GM12878 (cell line): ENCODE measurements around the gene ZBED1. TPM values are rescaled to one million over a fixed set of nuclear protein-coding genes. Genes with fewer than 3 reads are reported as not detected.

Source experiments
- ATAC-seq: fragments of 200-7000 bp; cut with Tn5 transposase; 3 replicates; pipeline ENCODE4 v1.9.1; 2020; ENCODE audit warnings: mild to moderate bottlenecking, moderate library complexity
- BruUV-seq: library from RNA; stranded (reverse); fragments of 400-500 nt; replicated peaks from 2 replicates; lab custom pipeline; 2021; lab: Mats Ljungman, UMichigan
- CTCF ChIA-PET: fragments of 300-600 bp; sonication (Branson Sonifier 250); formaldehyde crosslinking; extraction: SDS; loops from one replicate; lab custom pipeline; 2021; ENCODE audit warnings: inconsistent platforms; lab: Yijun Ruan, JAX
- POLR2A ChIA-PET: fragments of 350-600 bp; formaldehyde crosslinking; extraction: SDS; loops from one replicate; lab custom pipeline; 2021; ENCODE audit warnings: inconsistent platforms; lab: Charles Lee
- RAD21 ChIA-PET: fragments of 300-600 bp; sonication (Branson Sonifier 250); formaldehyde crosslinking; loops from one replicate; lab custom pipeline; 2023; ENCODE audit warnings: antibody characterized with exemption; ENCODE audit not compliant: unreplicated experiment; lab: Charles Lee
- SMC1A ChIA-PET: fragments of 300-600 bp; sonication (Branson Sonifier 250); formaldehyde crosslinking; loops from one replicate; lab custom pipeline; 2023; ENCODE audit not compliant: unreplicated experiment, uncharacterized antibody; lab: Charles Lee
- DNase-seq: peaks from one replicate; pipeline ENCODE4 v3.0.0-alpha.2; 2011; ENCODE audit warnings: low read depth, low spot score
- FAIRE-seq: peaks from 3 replicates; lab custom pipeline; 2011; peaks lifted over from hg19 to GRCh38; lab: Jason Lieb, UNC
- H2AFZ ChIP-seq: 2 replicates; pipeline ENCODE4 v1.6.0; 2011; ENCODE audit warnings: low read depth, low read length, control low read depth; ENCODE audit not compliant: control insufficient read depth
- H3K27ac ChIP-seq: 2 replicates; pipeline ENCODE4 v1.5.1; 2011; ENCODE audit warnings: control low read depth; ENCODE audit not compliant: control insufficient read depth, insufficient read depth
- H3K27me3 ChIP-seq, 2 experiments: replicated peaks in 1 of 2; 2 replicates each; pipeline versions ENCODE4 v1.6.0 to v1.6.1; 2011; ENCODE audit warnings: low read length in 1 of 2; ENCODE audit not compliant: control insufficient read depth in 2 of 2, insufficient read depth in 2 of 2
- H3K36me3 ChIP-seq, 2 experiments: 2 replicates each; pipeline ENCODE4 v1.5.1; 2011; ENCODE audit warnings: low read length in 1 of 2; ENCODE audit not compliant: control insufficient read depth in 2 of 2, insufficient read depth in 2 of 2
- H3K4me1 ChIP-seq: 2 replicates; pipeline ENCODE4 v1.6.1; 2011; ENCODE audit warnings: mild to moderate bottlenecking, low read length, moderate library complexity, mixed read lengths; ENCODE audit not compliant: control insufficient read depth, insufficient read depth
- H3K4me2 ChIP-seq: 2 replicates; pipeline ENCODE4 v1.6.0; 2011; ENCODE audit warnings: control low read depth; ENCODE audit not compliant: control insufficient read depth, insufficient read depth
- H3K4me3 ChIP-seq: fragments of 200-600 bp; sonication (generic); 2 replicates; pipeline ENCODE4 v1.5.1; 2016
- H3K79me2 ChIP-seq: 2 replicates; pipeline ENCODE4 v1.6.0; 2011; ENCODE audit warnings: low read length; ENCODE audit not compliant: control insufficient read depth, insufficient read depth
- H3K9ac ChIP-seq: 2 replicates; pipeline ENCODE4 v1.8.0; 2011; ENCODE audit warnings: low read length, control low read depth, mixed read lengths; ENCODE audit not compliant: control insufficient read depth, insufficient read depth
- H3K9me3 ChIP-seq: replicated peaks from 3 replicates; pipeline ENCODE4 v1.5.1; 2011; ENCODE audit warnings: mild to moderate bottlenecking, low read length; ENCODE audit not compliant: control insufficient read depth, insufficient read depth
- H4K20me1 ChIP-seq: 2 replicates; pipeline ENCODE4 v1.6.0; 2011; ENCODE audit not compliant: control insufficient read depth, insufficient read depth
- BRCA1 ChIP-seq: IDR thresholded peaks from 2 replicates; pipeline ENCODE4 v1.6.1; 2011; ENCODE audit warnings: low read depth, low read length, improper control_type of control experiment
- ESRRA ChIP-seq: IDR thresholded peaks from 2 replicates; pipeline ENCODE4 v1.6.1; 2012; ENCODE audit warnings: mild to moderate bottlenecking, low read length, improper control_type of control experiment
- EZH2 ChIP-seq: IDR thresholded peaks from 2 replicates; pipeline ENCODE4 v1.6.1; 2012; ENCODE audit warnings: low read depth, mild to moderate bottlenecking, control low read depth, inconsistent platforms, low read length, borderline replicate concordance; ENCODE audit not compliant: control insufficient read depth
- FOXM1 ChIP-seq: IDR thresholded peaks from 2 replicates; pipeline ENCODE4 v1.6.1; 2012; ENCODE audit warnings: low read depth, mild to moderate bottlenecking, inconsistent platforms, low read length, moderate library complexity
- IKZF1 ChIP-seq: fragments of 450-650 bp; conservative IDR thresholded peaks from 2 replicates; pipeline ENCODE4 v1.6.1; 2017; ENCODE audit warnings: antibody characterized with exemption, mild to moderate bottlenecking
- JUND ChIP-seq: IDR thresholded peaks from 2 replicates; pipeline ENCODE4 v1.6.1; 2012; ENCODE audit warnings: low read depth, mild to moderate bottlenecking, low read length, improper control_type of control experiment, moderate library complexity
- KAT2A ChIP-seq: conservative IDR thresholded peaks from 2 replicates; pipeline ENCODE4 v1.6.1; 2011; ENCODE audit warnings: low read depth, low read length; ENCODE audit not compliant: control insufficient read depth
- LARP7 ChIP-seq: fragments of 450-650 bp; IDR thresholded peaks from 2 replicates; pipeline ENCODE4 v1.6.1; 2017; ENCODE audit warnings: mild to moderate bottlenecking
- MTA2 ChIP-seq: fragments of 450-650 bp; IDR thresholded peaks from 2 replicates; pipeline ENCODE4 v1.6.1; 2016; ENCODE audit warnings: low read depth, mild to moderate bottlenecking, moderate library complexity
- MYB ChIP-seq: fragments of 150-350 bp; IDR thresholded peaks from 2 replicates; pipeline ENCODE4 v1.6.1; 2014; ENCODE audit warnings: mild to moderate bottlenecking, low read depth, low read length, borderline replicate concordance
- PKNOX1 ChIP-seq: fragments of 450-650 bp; IDR thresholded peaks from 2 replicates; pipeline ENCODE4 v1.6.1; 2016; ENCODE audit warnings: mild to moderate bottlenecking
- SMAD5 ChIP-seq: IDR thresholded peaks from 2 replicates; pipeline ENCODE4 v1.6.1; 2016; ENCODE audit warnings: antibody characterized with exemption, low read depth
- SUPT20H ChIP-seq: IDR thresholded peaks from 2 replicates; pipeline ENCODE4 v1.6.1; 2011; ENCODE audit warnings: low read depth, mild to moderate bottlenecking, low read length, moderate library complexity, borderline replicate concordance; ENCODE audit not compliant: control insufficient read depth
- TARDBP ChIP-seq: IDR thresholded peaks from 2 replicates; pipeline ENCODE4 v1.6.1; 2016; ENCODE audit warnings: borderline replicate concordance
- TCF7 ChIP-seq: IDR thresholded peaks from 2 replicates; pipeline ENCODE4 v1.6.1; 2014; ENCODE audit warnings: antibody characterized with exemption, borderline replicate concordance
- ZSCAN29 ChIP-seq: fragments of 450-650 bp; IDR thresholded peaks from 2 replicates; pipeline ENCODE4 v1.6.1; 2017; ENCODE audit warnings: mild to moderate bottlenecking, moderate library complexity
- WGBS: methylation state at CpG from one replicate; pipeline ENCODE4 v1.1.6; 2016; ENCODE audit warnings: low lambda C conversion rate; ENCODE audit not compliant: insufficient replicate concordance, insufficient coverage; ENCODE audit errors: missing lambda C conversion rate; 5-methylcytosine and 5-hydroxymethylcytosine counted together
- in situ Hi-C: fragments of 300-500 bp; cut with MboI; formaldehyde crosslinking; loops from 9 replicates; pipeline ENCODE4 v1.14.3; 2018; ENCODE audit warnings: mixed read lengths
- intact Hi-C: fragments of 100-400 bp; cut with micrococcal nuclease; formaldehyde crosslinking; loops from one replicate; pipeline ENCODE4 v1.14.2; 2022; ENCODE audit not compliant: unreplicated experiment
- polyA plus RNA-seq, 11 experiments: library from polyadenylated mRNA; depleted of rRNA in 4 of 11; unstranded in 6 of 11; stranded (reverse) in 5 of 11; fragments of >200 nt; fragmentation: Nextera tagmentation in 4 of 11; fragmentation: Illumina TruSeq in 1 of 11; extraction: Ambion mirVana in 4 of 11; extraction: Trizol in 1 of 11; gene quantifications; 1 replicate in 1 of 11; 2 replicates in 10 of 11; pipeline versions ENCODE4 v1.2.1 to v1.2.3, GENCODE V29; 2011 to 2016; ENCODE audit warnings: inconsistent platforms in 2 of 11, missing spikeins in 2 of 11, low read depth in 1 of 11
- total RNA-seq, 4 experiments: library from RNA; depleted of rRNA in 3 of 4; stranded (reverse); fragments of >200 nt in 3 of 4; fragmentation: Illumina TruSeq in 1 of 4; extraction: Trizol in 1 of 4; gene quantifications; 2 replicates each; pipeline versions ENCODE4 v1.2.1 to v1.2.3, GENCODE V29; 2013 to 2021
- TF ChIP-seq, protein P1 (sequence below): fragments of 450-650 bp; IDR thresholded peaks from 2 replicates; pipeline ENCODE4 v1.6.1; 2014; ENCODE audit warnings: mild to moderate bottlenecking
- TF ChIP-seq, protein P2 (sequence below): IDR thresholded peaks from 2 replicates; pipeline ENCODE4 v1.6.1; 2012; ENCODE audit warnings: improper control_type of control experiment, low read depth, low read length; ENCODE audit not compliant: insufficient replicate concordance

ZBED1 gene
- total and polyA plus RNA-seq, 10 of the 15 experiments (the other 5 are each of a cell fraction or from before 2014, with no cell fraction given) = 1.9 to 75.5 (median 40.5) TPM

DNA sequence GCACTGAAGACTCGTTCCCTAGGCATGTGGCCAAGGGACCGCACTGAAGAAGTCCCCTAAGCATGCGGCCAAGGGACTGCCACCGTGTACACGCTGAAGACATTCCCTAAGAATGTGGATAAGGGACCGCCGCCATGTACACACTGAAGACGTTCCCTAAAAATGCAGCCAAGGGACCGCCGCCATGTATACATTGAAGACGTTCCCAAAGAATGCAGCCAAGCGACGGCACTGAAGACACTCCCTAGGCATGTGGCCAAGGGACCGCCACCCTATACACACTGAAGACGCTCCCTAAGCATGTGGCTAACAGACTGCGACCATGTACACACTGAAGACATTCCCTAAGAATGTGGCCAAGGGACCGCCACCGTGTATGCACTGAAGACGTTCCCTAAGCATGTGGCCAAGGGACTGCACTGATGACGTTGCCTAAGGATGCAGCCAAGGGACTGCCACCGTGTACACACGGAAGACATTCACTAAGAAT lies 31.5 kb downstream of the ZBED1 start:
- CTCF ChIA-PET = no interaction called here
- Histone ChIP-seq H3K4me2 (no peak overlapping the region), H3K36me3 (no peaks in the 10 kb centered on the region; a peak in 1 of 4 replicates), H3K27me3 (no peaks in the 10 kb centered on the region), H4K20me1 (no peaks in the 10 kb centered on the region), H3K4me3 (no peak overlapping the region), H3K79me2 (no peaks in the 10 kb centered on the region; the same call in 1 of the 2 replicates), H3K27ac (no peak overlapping the region), H3K9ac (no peak overlapping the region), H3K9me3 (no peaks in the 10 kb centered on the region; the same call in 2 of the 3 replicates), H3K4me1 (no peaks in the 10 kb centered on the region), H2AFZ (no peak overlapping the region)
- RAD21 ChIA-PET = no interaction called here
- FAIRE-seq = no peak
- intact Hi-C loops (no loop called here), in situ Hi-C loops (no loop called here)
- SMC1A ChIA-PET = no interaction called here
- POLR2A ChIA-PET = no interaction called here
- WGBS = 95% methylated on average over 22 of the region's 22 CpGs
- BruUV-seq = no TSS peak
- TF ChIP-seq SUPT20H (no peak), MYB (no peak), JUND (no peak), KAT2A (no peak), MTA2 (no peak), TARDBP (no peak), TCF7 (no peak), ZSCAN29 (no peak), LARP7 (no peak), IKZF1 (no peak), EZH2 (no peak), SMAD5 (no peak), PKNOX1 (no peak), FOXM1 (no peak), BRCA1 (no peak), ESRRA (no peak)
- TF ChIP-seq, protein P1, sequence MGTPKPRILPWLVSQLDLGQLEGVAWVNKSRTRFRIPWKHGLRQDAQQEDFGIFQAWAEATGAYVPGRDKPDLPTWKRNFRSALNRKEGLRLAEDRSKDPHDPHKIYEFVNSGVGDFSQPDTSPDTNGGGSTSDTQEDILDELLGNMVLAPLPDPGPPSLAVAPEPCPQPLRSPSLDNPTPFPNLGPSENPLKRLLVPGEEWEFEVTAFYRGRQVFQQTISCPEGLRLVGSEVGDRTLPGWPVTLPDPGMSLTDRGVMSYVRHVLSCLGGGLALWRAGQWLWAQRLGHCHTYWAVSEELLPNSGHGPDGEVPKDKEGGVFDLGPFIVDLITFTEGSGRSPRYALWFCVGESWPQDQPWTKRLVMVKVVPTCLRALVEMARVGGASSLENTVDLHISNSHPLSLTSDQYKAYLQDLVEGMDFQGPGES = no peak
- TF ChIP-seq, protein P2, sequence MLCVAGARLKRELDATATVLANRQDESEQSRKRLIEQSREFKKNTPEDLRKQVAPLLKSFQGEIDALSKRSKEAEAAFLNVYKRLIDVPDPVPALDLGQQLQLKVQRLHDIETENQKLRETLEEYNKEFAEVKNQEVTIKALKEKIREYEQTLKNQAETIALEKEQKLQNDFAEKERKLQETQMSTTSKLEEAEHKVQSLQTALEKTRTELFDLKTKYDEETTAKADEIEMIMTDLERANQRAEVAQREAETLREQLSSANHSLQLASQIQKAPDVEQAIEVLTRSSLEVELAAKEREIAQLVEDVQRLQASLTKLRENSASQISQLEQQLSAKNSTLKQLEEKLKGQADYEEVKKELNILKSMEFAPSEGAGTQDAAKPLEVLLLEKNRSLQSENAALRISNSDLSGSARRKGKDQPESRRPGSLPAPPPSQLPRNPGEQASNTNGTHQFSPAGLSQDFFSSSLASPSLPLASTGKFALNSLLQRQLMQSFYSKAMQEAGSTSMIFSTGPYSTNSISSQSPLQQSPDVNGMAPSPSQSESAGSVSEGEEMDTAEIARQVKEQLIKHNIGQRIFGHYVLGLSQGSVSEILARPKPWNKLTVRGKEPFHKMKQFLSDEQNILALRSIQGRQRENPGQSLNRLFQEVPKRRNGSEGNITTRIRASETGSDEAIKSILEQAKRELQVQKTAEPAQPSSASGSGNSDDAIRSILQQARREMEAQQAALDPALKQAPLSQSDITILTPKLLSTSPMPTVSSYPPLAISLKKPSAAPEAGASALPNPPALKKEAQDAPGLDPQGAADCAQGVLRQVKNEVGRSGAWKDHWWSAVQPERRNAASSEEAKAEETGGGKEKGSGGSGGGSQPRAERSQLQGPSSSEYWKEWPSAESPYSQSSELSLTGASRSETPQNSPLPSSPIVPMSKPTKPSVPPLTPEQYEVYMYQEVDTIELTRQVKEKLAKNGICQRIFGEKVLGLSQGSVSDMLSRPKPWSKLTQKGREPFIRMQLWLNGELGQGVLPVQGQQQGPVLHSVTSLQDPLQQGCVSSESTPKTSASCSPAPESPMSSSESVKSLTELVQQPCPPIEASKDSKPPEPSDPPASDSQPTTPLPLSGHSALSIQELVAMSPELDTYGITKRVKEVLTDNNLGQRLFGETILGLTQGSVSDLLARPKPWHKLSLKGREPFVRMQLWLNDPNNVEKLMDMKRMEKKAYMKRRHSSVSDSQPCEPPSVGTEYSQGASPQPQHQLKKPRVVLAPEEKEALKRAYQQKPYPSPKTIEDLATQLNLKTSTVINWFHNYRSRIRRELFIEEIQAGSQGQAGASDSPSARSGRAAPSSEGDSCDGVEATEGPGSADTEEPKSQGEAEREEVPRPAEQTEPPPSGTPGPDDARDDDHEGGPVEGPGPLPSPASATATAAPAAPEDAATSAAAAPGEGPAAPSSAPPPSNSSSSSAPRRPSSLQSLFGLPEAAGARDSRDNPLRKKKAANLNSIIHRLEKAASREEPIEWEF = no peak
- DNase-seq = no peak
- ATAC-seq = no peak
